HCT116 (cell line): ENCODE results near the gene ARL4C. TPM values are rescaled to one million over a fixed set of nuclear protein-coding genes. Genes with fewer than 3 reads are reported as not detected.

Experiments used
- ATAC-seq: fragments of 200-7000 bp; cut with Tn5 transposase; 2 replicates; pipeline ENCODE4 v1.9.1; 2020; ENCODE audit warnings: mild to moderate bottlenecking, moderate library complexity
- BruUV-seq: library from RNA; stranded (reverse); fragments of 400-500 nt; replicated peaks from 2 replicates; lab custom pipeline; 2021; lab: Mats Ljungman, UMichigan
- CTCF ChIA-PET: fragments of 300-600 bp; sonication (Branson Sonifier 250); formaldehyde crosslinking; loops from one replicate; lab custom pipeline; 2021; ENCODE audit warnings: antibody characterized with exemption; lab: Charles Lee
- POLR2A ChIA-PET: fragments of 300-600, 350-600 bp; sonication (Branson Sonifier 250); formaldehyde crosslinking; loops from one replicate; lab custom pipeline; 2021; ENCODE audit warnings: antibody characterized with exemption; lab: Charles Lee
- RAD21 ChIA-PET, 2 experiments: fragments of 300-600 bp; sonication (Branson Sonifier 250); formaldehyde crosslinking; loops; one replicate each; lab custom pipeline; 2023; ENCODE audit warnings: low total read pairs in 2 of 2; ENCODE audit not compliant: uncharacterized antibody in 2 of 2, unreplicated experiment in 2 of 2, low non-redundant PET in 1 of 2; lab: Charles Lee
- DNase-seq: peaks from one replicate; pipeline ENCODE4 v3.0.0-alpha.2; 2010; ENCODE audit warnings: low read depth, low spot score
- H2AFZ ChIP-seq: fragments of 200-600 bp; shearing (Covaris generic), sonication (generic); 2 replicates; pipeline ENCODE4 v1.6.1; 2017; ENCODE audit warnings: low read depth, mixed run types, mixed read lengths, antibody characterized with exemption, low read length; ENCODE audit not compliant: poor library complexity, severe bottlenecking
- H3K27ac ChIP-seq: 2 replicates; pipeline ENCODE4 v1.5.1; 2012; ENCODE audit warnings: low read depth, low read length
- H3K27me3 ChIP-seq: fragments of 200-600 bp; sonication (generic); 2 replicates; pipeline ENCODE4 v1.6.1; 2016; ENCODE audit warnings: mixed run types, low read length, mixed read lengths; ENCODE audit not compliant: insufficient read depth
- H3K36me3 ChIP-seq, 2 experiments: fragments of 200-500 bp in 1 of 2; fragments of 200-600 bp in 1 of 2; sonication (Bioruptor generic) in 1 of 2; sonication (generic) in 1 of 2; 2 replicates each; pipeline versions ENCODE4 v1.5.1 to v1.6.1; 2014 to 2016; ENCODE audit warnings: low read length in 2 of 2, inconsistent platforms in 1 of 2, mixed read lengths in 1 of 2, mixed run types in 1 of 2; ENCODE audit not compliant: insufficient read depth in 2 of 2, control insufficient read depth in 1 of 2
- H3K4me1 ChIP-seq, 2 experiments: fragments of 200-600 bp in 1 of 2; sonication (generic) in 1 of 2; 2 replicates each; pipeline versions ENCODE4 v1.5.1 to v1.6.1; 2012 to 2017; ENCODE audit warnings: low read length in 2 of 2, inconsistent platforms in 1 of 2, mild to moderate bottlenecking in 1 of 2, mixed read lengths in 1 of 2, mixed run types in 1 of 2, moderate library complexity in 1 of 2; ENCODE audit not compliant: insufficient read depth in 2 of 2, control insufficient read depth in 1 of 2
- H3K4me2 ChIP-seq: fragments of 200-600 bp; sonication (generic); 2 replicates; pipeline ENCODE4 v1.6.1; 2017; ENCODE audit warnings: mixed run types, low read length, mixed read lengths
- H3K4me3 ChIP-seq, 2 experiments: fragments of 200-600 bp in 1 of 2; sonication (generic) in 1 of 2; replicated peaks in 1 of 2; 2 replicates each; pipeline ENCODE4 v1.5.1; 2011 to 2016; ENCODE audit warnings: low read length in 2 of 2, control low read depth in 1 of 2, low read depth in 1 of 2, mild to moderate bottlenecking in 1 of 2, mixed read lengths in 1 of 2, mixed run types in 1 of 2
- H3K79me2 ChIP-seq: fragments of 200-600 bp; sonication (generic); 2 replicates; pipeline ENCODE4 v1.6.1; 2017; ENCODE audit warnings: mild to moderate bottlenecking, mixed run types, low read length, moderate library complexity, mixed read lengths; ENCODE audit not compliant: insufficient read depth
- H3K9ac ChIP-seq: fragments of 200-600 bp; sonication (generic); 2 replicates; pipeline ENCODE4 v1.6.1; 2016; ENCODE audit warnings: low read length, mixed read lengths
- H3K9me2 ChIP-seq: fragments of 200-600 bp; sonication (generic), shearing (Covaris generic); 2 replicates; pipeline ENCODE4 v1.6.1; 2017; ENCODE audit warnings: mixed run types, mild to moderate bottlenecking, moderate library complexity; ENCODE audit not compliant: insufficient read depth
- H3K9me3 ChIP-seq, 2 experiments: fragments of 200-500 bp in 1 of 2; fragments of 200-600 bp in 1 of 2; sonication (Bioruptor generic) in 1 of 2; sonication (generic) in 1 of 2; 2 replicates each; pipeline ENCODE4 v1.6.1; 2014 to 2017; ENCODE audit warnings: low read length in 2 of 2, mixed read lengths in 2 of 2, inconsistent platforms in 1 of 2, low read depth in 1 of 2, mild to moderate bottlenecking in 1 of 2, mixed run types in 1 of 2, moderate library complexity in 1 of 2; ENCODE audit not compliant: control insufficient read depth in 1 of 2, insufficient read depth in 1 of 2
- H4K20me1 ChIP-seq: fragments of 200-600 bp; sonication (generic), shearing (Covaris generic); 2 replicates; pipeline ENCODE4 v1.6.1; 2017; ENCODE audit warnings: mixed run types, mild to moderate bottlenecking, moderate library complexity; ENCODE audit not compliant: insufficient read depth
- CBX3 ChIP-seq: IDR thresholded peaks from 2 replicates; pipeline ENCODE4 v1.6.1; 2012; ENCODE audit warnings: low read depth
- CEBPB ChIP-seq: IDR thresholded peaks from 2 replicates; pipeline ENCODE4 v1.6.1; 2012; ENCODE audit warnings: low read depth
- CTCF ChIP-seq, 3 experiments: fragments of 200-600 bp in 1 of 3; sonication (generic) in 1 of 3; IDR thresholded peaks in 2 of 3; conservative IDR thresholded peaks in 1 of 3; 2 replicates each; pipeline ENCODE4 v1.5.1; 2012 to 2017; ENCODE audit warnings: low read depth in 2 of 3, low read length in 2 of 3, antibody characterized with exemption in 1 of 3, borderline replicate concordance in 1 of 3, control low read depth in 1 of 3, mild to moderate bottlenecking in 1 of 3, mixed read lengths in 1 of 3, mixed run types in 1 of 3, moderate library complexity in 1 of 3; ENCODE audit not compliant: insufficient read depth in 1 of 3
- EZH2 ChIP-seq: fragments of 200-600 bp; sonication (generic); IDR thresholded peaks from 2 replicates; pipeline ENCODE4 v1.6.1; 2017; ENCODE audit warnings: antibody characterized with exemption, mixed run types
- EZH2phosphoT487 ChIP-seq: fragments of 200-600 bp; IDR thresholded peaks from 2 replicates; pipeline ENCODE4 v1.6.1; 2018; ENCODE audit warnings: antibody characterized with exemption, borderline replicate concordance
- FOSL1 ChIP-seq: IDR thresholded peaks from 2 replicates; pipeline ENCODE4 v1.6.1; 2012; ENCODE audit warnings: low read depth
- JUND ChIP-seq: IDR thresholded peaks from 2 replicates; pipeline ENCODE4 v1.6.1; 2012
- POLR2A ChIP-seq: IDR thresholded peaks from 2 replicates; pipeline ENCODE4 v1.7.0; 2011; ENCODE audit warnings: borderline replicate concordance; ENCODE audit not compliant: insufficient read depth, insufficient read length; ENCODE audit errors: extremely low read depth
- RAD21 ChIP-seq: IDR thresholded peaks from 2 replicates; pipeline ENCODE4 v1.6.1; 2012; ENCODE audit warnings: low read depth, mild to moderate bottlenecking
- REST ChIP-seq: IDR thresholded peaks from 2 replicates; pipeline ENCODE4 v1.6.1; 2012; ENCODE audit warnings: low read depth
- SIN3A ChIP-seq: IDR thresholded peaks from 2 replicates; pipeline ENCODE4 v1.6.1; 2012; ENCODE audit warnings: low read depth
- SRF ChIP-seq: IDR thresholded peaks from 2 replicates; pipeline ENCODE4 v1.6.1; 2012; ENCODE audit warnings: low read depth
- TCF7L2 ChIP-seq: IDR thresholded peaks from 2 replicates; pipeline ENCODE4 v1.7.0; 2011; ENCODE audit warnings: borderline replicate concordance, inconsistent platforms; ENCODE audit not compliant: insufficient read depth, insufficient read length; ENCODE audit errors: extremely low read depth
- YY1 ChIP-seq: IDR thresholded peaks from 2 replicates; pipeline ENCODE4 v1.6.1; 2011; ENCODE audit warnings: low read length, low read depth, moderate library complexity, mild to moderate bottlenecking; ENCODE audit not compliant: insufficient replicate concordance; ENCODE audit errors: extremely low read depth
- ZFX ChIP-seq: fragments of 450-650 bp; IDR thresholded peaks from 2 replicates; pipeline ENCODE4 v1.6.1; 2017
- intact Hi-C: fragments of 100-400 bp; cut with micrococcal nuclease; formaldehyde crosslinking; loops from 2 replicates; pipeline ENCODE4 v1.10.0; 2022
- total RNA-seq: library from RNA; stranded (reverse); gene quantifications from one replicate; pipeline ENCODE4 v1.2.1, GENCODE V29; 2021; ENCODE audit not compliant: unreplicated experiment
- TF ChIP-seq, protein P1 (sequence below): IDR thresholded peaks from 2 replicates; pipeline ENCODE4 v1.6.1; 2012

ARL4C gene
- total RNA-seq, 1 experiment from 2014 or later, result 4.1 TPM

- TF ChIP-seq CTCF (IDR thresholded peaks at IDR 0.05 in 2 of 3, conservative IDR thresholded peaks at IDR 0.05 in 1 of 3; ENCODE audit: borderline replicate concordance in 1 of 3, insufficient read depth in 1 of 3, low read depth in 2 of 3, low read length in 2 of 3) (no peak), RAD21 (no peak), SIN3A (no peak)
Observed at GRCh38 chr2:234447189-234447588, 49.7 kb downstream of the ARL4C start (continued).

- H3K4me3 ChIP-seq, result no peak overlapping the region
- intact Hi-C loops, result no loop called here
- TF ChIP-seq, protein P1, sequence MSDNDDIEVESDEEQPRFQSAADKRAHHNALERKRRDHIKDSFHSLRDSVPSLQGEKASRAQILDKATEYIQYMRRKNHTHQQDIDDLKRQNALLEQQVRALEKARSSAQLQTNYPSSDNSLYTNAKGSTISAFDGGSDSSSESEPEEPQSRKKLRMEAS, result no peak
- TF ChIP-seq SRF (no peak), POLR2A (no peak), YY1 (no peak), TCF7L2 (no peak), ZFX (no peak), EZH2 (no peak), SIN3A (no peak), CEBPB (no peak), RAD21 (no peak), EZH2phosphoT487 (no peak), REST (no peak), JUND (no peak), CBX3 (no peak), FOSL1 (no peak)
- H3K9me3 ChIP-seq, result no peaks in the 10 kb centered on the region
- H3K79me2 ChIP-seq, result no peaks in the 10 kb centered on the region
- no peak overlapping the region for H2AFZ ChIP-seq
- H3K9ac ChIP-seq, result no peak overlapping the region
- H3K36me3 ChIP-seq, result no peaks in the 10 kb centered on the region
- H3K4me1 ChIP-seq, result peaks cover 0 to 4% of the 10 kb centered on the region in 2 experiments; a peak in 1 of 4 replicates
- no peaks in the 10 kb centered on the region for H3K27me3 ChIP-seq
- POLR2A ChIA-PET, result interaction anchor here (0.7 kb wide), 1 partner anchor 42 kb away, joined by 5 read pairs; no protein-coding TSS in a partner anchor
- BruUV-seq, result no TSS peak
- no peak overlapping the region for H3K4me2 ChIP-seq
- no peaks in the 10 kb centered on the region for H4K20me1 ChIP-seq
- CTCF ChIA-PET, result no interaction called here
- RAD21 ChIA-PET, result interaction anchor here in 1 of 2 experiments (0.7 kb wide), 1 partner anchor 83 kb away, joined by 3 read pairs; no protein-coding TSS in a partner anchor
- no peaks in the 10 kb centered on the region for H3K9me2 ChIP-seq
- no peak for DNase-seq
- ATAC-seq, result no peak
- no peak overlapping the region for H3K27ac ChIP-seq
Observed at GRCh38 chr2:234446404-234447076, 50.3 kb downstream of the ARL4C start.
